CD14-positive monocyte (primary cell): ENCODE measurements around the gene DTNA. TPM values are rescaled to one million over a fixed set of nuclear protein-coding genes. Genes with fewer than 3 reads are reported as not detected.

Source experiments
- DNase-seq, 3 donors: peaks; one replicate each; pipeline ENCODE4 v3.0.0-alpha.2; 2011 to 2022
- H2AFZ ChIP-seq: 2 replicates; pipeline ENCODE4 v1.6.0; 2012; ENCODE audit warnings: mild to moderate bottlenecking, low read depth, low read length, inconsistent platforms; ENCODE audit not compliant: insufficient read depth, poor library complexity, severe bottlenecking
- H3K27ac ChIP-seq, 2 donors: 1 replicate in 1 of 2; 2 replicates in 1 of 2; pipeline ENCODE4 v1.5.1; 2012 to 2013; ENCODE audit warnings: low read length in 2 of 2, control low read depth in 1 of 2, inconsistent platforms in 1 of 2, low read depth in 1 of 2, mild to moderate bottlenecking in 1 of 2
- H3K27me3 ChIP-seq, 2 donors: one replicate each; pipeline versions ENCODE4 v1.6.0 to v1.6.1; 2011 to 2013; ENCODE audit warnings: low read length in 2 of 2; ENCODE audit not compliant: control insufficient read depth in 2 of 2, insufficient read depth in 2 of 2
- H3K36me3 ChIP-seq, 2 donors: replicated peaks in 1 of 2; 1 replicate in 1 of 2; 2 replicates in 1 of 2; pipeline versions ENCODE4 v1.5.1 to v1.6.1; 2012 to 2013; ENCODE audit warnings: low read length in 2 of 2, control low read depth in 1 of 2, inconsistent platforms in 1 of 2, mild to moderate bottlenecking in 1 of 2; ENCODE audit not compliant: insufficient read depth in 2 of 2, control insufficient read depth in 1 of 2
- H3K4me1 ChIP-seq, 2 donors: 1 replicate in 1 of 2; 2 replicates in 1 of 2; pipeline versions ENCODE4 v1.5.1 to v1.6.1; 2012 to 2013; ENCODE audit warnings: low read length in 2 of 2, control low read depth in 1 of 2, inconsistent platforms in 1 of 2, mild to moderate bottlenecking in 1 of 2, moderate library complexity in 1 of 2; ENCODE audit not compliant: insufficient read depth in 2 of 2, control insufficient read depth in 1 of 2
- H3K4me2 ChIP-seq: replicated peaks from 2 replicates; pipeline ENCODE3; 2012; ENCODE audit warnings: low read length, moderate library complexity, mild to moderate bottlenecking; ENCODE audit not compliant: poor library complexity, severe bottlenecking; ENCODE audit errors: extremely low read depth
- H3K4me3 ChIP-seq, 3 experiments: fragments of 200-600 bp in 1 of 3; sonication (generic) in 1 of 3; replicated peaks in 1 of 3; 1 replicate in 2 of 3; 2 replicates in 1 of 3; pipeline ENCODE4 v1.5.1; 2011 to 2013; ENCODE audit warnings: low read length in 3 of 3, mild to moderate bottlenecking in 3 of 3, control low read depth in 2 of 3, low read depth in 2 of 3, inconsistent platforms in 1 of 3, moderate library complexity in 1 of 3
- H3K79me2 ChIP-seq: 2 replicates; pipeline ENCODE4 v1.6.0; 2012; ENCODE audit warnings: mild to moderate bottlenecking, control low read depth, inconsistent platforms, low read length, moderate library complexity; ENCODE audit not compliant: insufficient read depth
- H3K9ac ChIP-seq: 2 replicates; pipeline ENCODE4 v1.6.0; 2017; ENCODE audit warnings: low read length, mild to moderate bottlenecking; ENCODE audit not compliant: insufficient read depth, poor library complexity, severe bottlenecking
- H3K9me3 ChIP-seq, 2 donors: replicated peaks in 1 of 2; 1 replicate in 1 of 2; 2 replicates in 1 of 2; pipeline versions ENCODE4 v1.5.1 to v1.6.1; 2012 to 2013; ENCODE audit warnings: low read length in 2 of 2, control low read depth in 1 of 2; ENCODE audit not compliant: control insufficient read depth in 1 of 2, insufficient read depth in 1 of 2
- H4K20me1 ChIP-seq: 2 replicates; pipeline ENCODE4 v1.6.0; 2012; ENCODE audit warnings: mild to moderate bottlenecking, low read length, control low read depth, moderate library complexity; ENCODE audit not compliant: insufficient read depth
- H3K27ac Mint-ChIP-seq, 7 donors: one replicate each; pipeline ENCODE4 v1.8.0; 2020; ENCODE audit warnings: mild to moderate bottlenecking in 7 of 7, mixed read lengths in 7 of 7, moderate library complexity in 6 of 7, inconsistent platforms in 2 of 7
- H3K27me3 Mint-ChIP-seq, 3 donors: one replicate each; pipeline ENCODE4 v1.8.0; 2021 to 2022; ENCODE audit warnings: low read depth in 3 of 3, mild to moderate bottlenecking in 3 of 3, mixed read lengths in 3 of 3, moderate library complexity in 3 of 3, inconsistent platforms in 1 of 3
- H3K36me3 Mint-ChIP-seq, 2 donors: one replicate each; pipeline ENCODE4 v1.8.0; 2020; ENCODE audit warnings: mixed read lengths in 2 of 2, inconsistent platforms in 1 of 2, mild to moderate bottlenecking in 1 of 2
- H3K4me1 Mint-ChIP-seq: one replicate; pipeline ENCODE4 v1.8.0; 2020; ENCODE audit warnings: mild to moderate bottlenecking, mixed read lengths
- H3K4me3 Mint-ChIP-seq, 2 donors: one replicate each; pipeline ENCODE4 v1.8.0; 2020; ENCODE audit warnings: mild to moderate bottlenecking in 2 of 2, mixed read lengths in 2 of 2, moderate library complexity in 1 of 2
- H3K9me3 Mint-ChIP-seq, 7 donors: one replicate each; pipeline ENCODE4 v1.8.0; 2020 to 2022; ENCODE audit warnings: mixed read lengths in 7 of 7, mild to moderate bottlenecking in 6 of 7, moderate library complexity in 6 of 7, inconsistent platforms in 2 of 7
- WGBS: methylation state at CpG from one replicate; pipeline ENCODE4 v1.1.5; 2013; ENCODE audit warnings: missing lambda C conversion rate; ENCODE audit not compliant: insufficient coverage; 5-methylcytosine and 5-hydroxymethylcytosine counted together
- intact Hi-C, 2 donors: fragments of 100-400 bp; cut with micrococcal nuclease; formaldehyde crosslinking; loops; one replicate each; pipeline versions ENCODE4 v1.15.0 to v1.15.1; 2023
- polyA plus RNA-seq, 3 donors: library from polyadenylated mRNA; depleted of rRNA in 1 of 3; unstranded in 2 of 3; stranded (reverse) in 1 of 3; fragments of 300-500 nt in 2 of 3; fragments of >200 nt in 1 of 3; fragmentation: Illumina TruSeq in 2 of 3; gene quantifications; 1 replicate in 2 of 3; 2 replicates in 1 of 3; pipeline ENCODE4 v1.2.3, GENCODE V29; 2012 to 2021
- TF ChIP-seq, protein P1 (sequence below): fragments of 200-600 bp; IDR thresholded peaks from one replicate; pipeline ENCODE4 v1.8.0; 2022; ENCODE audit warnings: antibody characterized with exemption, mild to moderate bottlenecking

The DTNA gene
- polyA plus RNA-seq, 3 donors = 0.53 to 2.3 (median 0.76) TPM

DNA sequence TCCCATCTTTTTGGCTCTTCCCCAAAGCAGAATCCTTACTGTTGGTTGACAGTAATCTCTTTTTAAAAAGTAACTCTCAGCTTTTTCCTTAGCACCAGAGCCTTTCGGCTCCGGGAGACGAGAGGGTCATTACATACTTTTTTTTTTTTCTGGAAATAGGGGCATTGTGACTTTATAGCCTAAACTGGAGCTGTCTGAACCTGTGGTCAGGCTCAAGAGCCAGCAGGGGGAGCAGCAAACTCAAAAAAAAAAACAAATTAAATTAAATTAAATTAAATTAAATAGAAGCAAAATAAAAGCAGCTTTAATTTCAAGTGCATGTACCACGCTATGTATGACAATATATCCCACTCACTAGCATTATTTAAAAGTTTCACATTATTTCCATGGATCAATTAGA is 156.6 kb downstream of the DTNA start:
- peaks cover 10% of the 10 kb centered on the region for H3K4me1 Mint-ChIP-seq
- no peak overlapping the region for H3K27ac Mint-ChIP-seq
- H3K4me2 ChIP-seq = no peak overlapping the region
- no peak overlapping the region for H3K4me3 Mint-ChIP-seq
- H3K27me3 Mint-ChIP-seq = peaks cover 0 to 2% (median 0%) of the 10 kb centered on the region in 3 donors
- H3K27ac ChIP-seq = no peak overlapping the region
- H3K79me2 ChIP-seq = no peaks in the 10 kb centered on the region
- no peak overlapping the region for H2AFZ ChIP-seq
- no peaks in the 10 kb centered on the region for H3K36me3 Mint-ChIP-seq
- H3K9ac ChIP-seq = no peak overlapping the region
- H3K36me3 ChIP-seq = no peaks in the 10 kb centered on the region
- H3K27me3 ChIP-seq = no peaks in the 10 kb centered on the region
- H3K9me3 ChIP-seq = no peaks in the 10 kb centered on the region
- intact Hi-C loops = no loop called here
- H3K4me1 ChIP-seq = peaks cover 0 to 3% of the 10 kb centered on the region in 2 donors
- no peak overlapping the region for H3K4me3 ChIP-seq
- WGBS = no CpG with 5 or more reads among the region's 4 CpGs
- DNase-seq = no peak
- TF ChIP-seq, protein P1, sequence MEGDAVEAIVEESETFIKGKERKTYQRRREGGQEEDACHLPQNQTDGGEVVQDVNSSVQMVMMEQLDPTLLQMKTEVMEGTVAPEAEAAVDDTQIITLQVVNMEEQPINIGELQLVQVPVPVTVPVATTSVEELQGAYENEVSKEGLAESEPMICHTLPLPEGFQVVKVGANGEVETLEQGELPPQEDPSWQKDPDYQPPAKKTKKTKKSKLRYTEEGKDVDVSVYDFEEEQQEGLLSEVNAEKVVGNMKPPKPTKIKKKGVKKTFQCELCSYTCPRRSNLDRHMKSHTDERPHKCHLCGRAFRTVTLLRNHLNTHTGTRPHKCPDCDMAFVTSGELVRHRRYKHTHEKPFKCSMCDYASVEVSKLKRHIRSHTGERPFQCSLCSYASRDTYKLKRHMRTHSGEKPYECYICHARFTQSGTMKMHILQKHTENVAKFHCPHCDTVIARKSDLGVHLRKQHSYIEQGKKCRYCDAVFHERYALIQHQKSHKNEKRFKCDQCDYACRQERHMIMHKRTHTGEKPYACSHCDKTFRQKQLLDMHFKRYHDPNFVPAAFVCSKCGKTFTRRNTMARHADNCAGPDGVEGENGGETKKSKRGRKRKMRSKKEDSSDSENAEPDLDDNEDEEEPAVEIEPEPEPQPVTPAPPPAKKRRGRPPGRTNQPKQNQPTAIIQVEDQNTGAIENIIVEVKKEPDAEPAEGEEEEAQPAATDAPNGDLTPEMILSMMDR = peak; percentile 36
- no peaks in the 10 kb centered on the region for H4K20me1 ChIP-seq
- H3K9me3 Mint-ChIP-seq = peaks cover 0 to 2% (median 0%) of the 10 kb centered on the region in 7 donors

DNA sequence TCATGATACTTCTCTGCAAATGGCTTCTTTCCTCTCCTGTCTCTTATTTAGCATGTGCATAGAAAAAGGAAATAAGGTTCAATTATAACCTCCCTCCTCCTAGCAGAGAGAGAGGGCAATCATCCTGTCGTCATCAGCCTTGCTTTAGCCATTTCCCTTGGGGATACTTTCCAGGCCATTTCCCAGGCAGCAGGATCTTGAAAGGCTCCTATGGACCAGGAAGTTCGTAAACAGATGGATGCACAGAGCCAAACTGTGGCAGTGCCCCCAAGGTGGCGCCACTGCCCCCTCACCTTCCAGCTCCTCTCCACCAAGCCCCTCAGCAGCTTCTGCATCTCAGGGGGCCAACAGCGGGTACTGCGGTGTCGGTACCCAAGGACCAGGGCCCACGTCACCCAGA is 157.4 kb downstream of the DTNA start:
- H3K27ac Mint-ChIP-seq = peak overlapping the region in 1 of 7 donors; percentile 57
- no peak overlapping the region for H3K4me2 ChIP-seq
- intact Hi-C loops = no loop called here

More for the DNA sequence above, 157.4 kb downstream of the DTNA start:
- Mint-ChIP-seq H3K4me3 (no peak overlapping the region), H3K9me3 (peaks cover 0 to 2% (median 0%) of the 10 kb centered on the region in 7 donors), H3K36me3 (peaks cover 0 to 2% of the 10 kb centered on the region in 2 donors), H3K27me3 (peaks cover 0 to 2% (median 0%) of the 10 kb centered on the region in 3 donors), H3K4me1 (peaks cover 10% of the 10 kb centered on the region)
- Histone ChIP-seq H2AFZ (no peak overlapping the region), H3K36me3 (no peaks in the 10 kb centered on the region), H3K27me3 (no peaks in the 10 kb centered on the region), H3K9me3 (no peaks in the 10 kb centered on the region), H4K20me1 (no peaks in the 10 kb centered on the region), H3K79me2 (no peaks in the 10 kb centered on the region), H3K9ac (no peak overlapping the region), H3K4me1 (peaks cover 0 to 3% of the 10 kb centered on the region in 2 donors), H3K4me3 (no peak overlapping the region), H3K27ac (no peak overlapping the region)
- WGBS = 84% methylated on average over 3 of the region's 7 CpGs
- TF ChIP-seq, protein P1 = no peak
- no peak for DNase-seq
